DND-41 (cell line): ENCODE measurements around the gene ZDHHC7.

Experiments
- ATAC-seq: fragments of 200-7000 bp; cut with Tn5 transposase; 3 replicates; pipeline ENCODE4 v1.9.1; 2021; ENCODE audit warnings: low read depth; ENCODE audit not compliant: insufficient read depth
- DNase-seq: peaks from one replicate; pipeline ENCODE4 v3.0.0-alpha.2; 2020
- H2AFZ ChIP-seq: 2 replicates; pipeline ENCODE4 v1.6.0; 2012; ENCODE audit warnings: low read depth, low read length
- H3K27ac ChIP-seq: 2 replicates; pipeline ENCODE4 v1.5.1; 2012; ENCODE audit warnings: low read length, inconsistent platforms
- H3K27me3 ChIP-seq: fragments of 200-600 bp; sonication (generic); 2 replicates; pipeline ENCODE4 v1.6.0; 2012; ENCODE audit warnings: low read length, mild to moderate bottlenecking, inconsistent platforms; ENCODE audit not compliant: insufficient read depth, poor library complexity
- H3K36me3 ChIP-seq: 2 replicates; pipeline ENCODE4 v1.5.1; 2012; ENCODE audit warnings: low read length, inconsistent platforms; ENCODE audit not compliant: insufficient read depth
- H3K4me1 ChIP-seq: 2 replicates; pipeline ENCODE4 v1.5.1; 2012; ENCODE audit warnings: mild to moderate bottlenecking, low read length; ENCODE audit not compliant: insufficient read depth
- H3K4me2 ChIP-seq: 2 replicates; pipeline ENCODE4 v1.6.0; 2012; ENCODE audit warnings: mild to moderate bottlenecking, moderate library complexity, low read length, inconsistent platforms; ENCODE audit not compliant: insufficient read depth
- H3K4me3 ChIP-seq, 2 experiments: fragments of 200-600 bp in 1 of 2; shearing (Covaris generic) in 1 of 2; 2 replicates each; pipeline ENCODE4 v1.5.1; 2012 to 2016; ENCODE audit warnings: inconsistent platforms in 2 of 2, low read length in 2 of 2, mild to moderate bottlenecking in 2 of 2, low read depth in 1 of 2, moderate library complexity in 1 of 2
- H3K79me2 ChIP-seq: 2 replicates; pipeline ENCODE4 v1.6.0; 2012; ENCODE audit warnings: low read length, inconsistent platforms; ENCODE audit not compliant: insufficient read depth
- H3K9ac ChIP-seq: 2 replicates; pipeline ENCODE4 v1.6.0; 2012; ENCODE audit warnings: low read depth, mild to moderate bottlenecking, inconsistent platforms, low read length, moderate library complexity
- H3K9me3 ChIP-seq: 2 replicates; pipeline ENCODE4 v1.5.1; 2012; ENCODE audit warnings: low read length, moderate library complexity, mild to moderate bottlenecking, inconsistent platforms; ENCODE audit not compliant: insufficient read depth, severe bottlenecking
- H4K20me1 ChIP-seq: 2 replicates; pipeline ENCODE4 v1.6.0; 2012; ENCODE audit warnings: low read length; ENCODE audit not compliant: insufficient read depth
- CTCF ChIP-seq: IDR thresholded peaks from 2 replicates; pipeline ENCODE4 v1.5.1; 2012; ENCODE audit warnings: borderline replicate concordance, low read length, moderate library complexity, mild to moderate bottlenecking; ENCODE audit not compliant: poor library complexity, severe bottlenecking; ENCODE audit errors: extremely low read depth
- EZH2 ChIP-seq: IDR thresholded peaks from 3 replicates; pipeline ENCODE4 v1.6.1; 2012; ENCODE audit warnings: borderline replicate concordance, low read depth, mild to moderate bottlenecking, moderate library complexity, low read length, inconsistent platforms; ENCODE audit not compliant: severe bottlenecking

ZDHHC7 gene

GRCh38 chr16:85029981-85030401, 18.7 kb upstream of the ZDHHC7 start:
- Histone ChIP-seq H3K4me1 (peaks cover 27% of the 10 kb centered on the region), H3K9me3 (no peaks in the 10 kb centered on the region), H3K79me2 (no peaks in the 10 kb centered on the region), H3K36me3 (no peaks in the 10 kb centered on the region), H4K20me1 (no peaks in the 10 kb centered on the region), H3K9ac (no peak overlapping the region), H2AFZ (no peak overlapping the region), H3K4me3 (no peak overlapping the region), H3K27me3 (peaks cover 15% of the 10 kb centered on the region), H3K27ac (no peak overlapping the region), H3K4me2 (no peak overlapping the region)
- DNase-seq (no peak), ATAC-seq (no peak)
- no peak for TF ChIP-seq CTCF
- TF ChIP-seq EZH2, result no peak

- no peak for ATAC-seq
- Histone ChIP-seq H3K27ac (no peak overlapping the region), H3K9ac (no peak overlapping the region), H3K4me3 (no peak overlapping the region), H4K20me1 (no peaks in the 10 kb centered on the region), H3K9me3 (no peaks in the 10 kb centered on the region), H3K36me3 (no peaks in the 10 kb centered on the region), H3K79me2 (no peaks in the 10 kb centered on the region), H3K4me2 (no peak overlapping the region; the same call in 1 of the 2 replicates), H3K27me3 (peaks cover 15% of the 10 kb centered on the region), H3K4me1 (peaks cover 27% of the 10 kb centered on the region), H2AFZ (no peak overlapping the region)
- no peak for TF ChIP-seq EZH2
- no peak for TF ChIP-seq CTCF
- peak; percentile 22 for DNase-seq
These were observed 18.1 kb upstream of the ZDHHC7 start for GRCh38 chr16:85029408-85029784.

- peak overlapping the region; percentile 96 for H2AFZ ChIP-seq
- H3K4me1 ChIP-seq, result peaks cover 27% of the 10 kb centered on the region
- H3K9me3 ChIP-seq, result no peaks in the 10 kb centered on the region
- no peaks in the 10 kb centered on the region for H3K79me2 ChIP-seq
- DNase-seq, result peak; percentile 23
- peak overlapping the region; percentile 89 for H3K4me2 ChIP-seq
- peak overlapping the region; percentile 71; the same call in 1 of the 2 replicates for H3K9ac ChIP-seq
- peak; percentile 27; the same call in 1 of the 3 replicates for ATAC-seq
- H3K27me3 ChIP-seq, result peaks cover 15% of the 10 kb centered on the region
- H3K4me3 ChIP-seq, result peak overlapping the region in 1 of 2 experiments; percentile 94; a peak in 2 of 4 replicates
- H4K20me1 ChIP-seq, result no peaks in the 10 kb centered on the region
- peak; percentile 6 for TF ChIP-seq EZH2
- no peak for TF ChIP-seq CTCF
- no peak overlapping the region for H3K27ac ChIP-seq
- no peaks in the 10 kb centered on the region for H3K36me3 ChIP-seq
These were observed 17.5 kb upstream of the ZDHHC7 start for GRCh38 chr16:85028685-85029407.
